Astrocyte of the spinal cord (primary cell): ENCODE measurements around the gene BCL3.
"Not testable (repeated sequence)": the region's sequence is repeated elsewhere in the genome, so short reads cannot be mapped to it uniquely, and the experiment has no call there.

Experiments used
- DNase-seq: peaks from one replicate; pipeline ENCODE4 v3.0.0; 2011; ENCODE audit warnings: low read depth, low spot score
- H3K4me3 ChIP-seq: 2 replicates; pipeline ENCODE4 v1.5.1; 2011; ENCODE audit warnings: low read depth, mild to moderate bottlenecking, low read length, moderate library complexity
- in situ Hi-C: cut with HindIII; loops from 2 replicates; pipeline ENCODE4 v1.10.0; 2017; ENCODE audit warnings: low sequenced_read_pairs
- TF ChIP-seq, protein P1 (sequence below): IDR thresholded peaks from 2 replicates; pipeline ENCODE4 v1.5.1; 2012; ENCODE audit warnings: low read depth, mild to moderate bottlenecking, low read length, inconsistent platforms

BCL3 gene

GRCh38 chr19:44705502-44706010 is 43.0 kb upstream of the BCL3 start:
- TF ChIP-seq, protein P1, sequence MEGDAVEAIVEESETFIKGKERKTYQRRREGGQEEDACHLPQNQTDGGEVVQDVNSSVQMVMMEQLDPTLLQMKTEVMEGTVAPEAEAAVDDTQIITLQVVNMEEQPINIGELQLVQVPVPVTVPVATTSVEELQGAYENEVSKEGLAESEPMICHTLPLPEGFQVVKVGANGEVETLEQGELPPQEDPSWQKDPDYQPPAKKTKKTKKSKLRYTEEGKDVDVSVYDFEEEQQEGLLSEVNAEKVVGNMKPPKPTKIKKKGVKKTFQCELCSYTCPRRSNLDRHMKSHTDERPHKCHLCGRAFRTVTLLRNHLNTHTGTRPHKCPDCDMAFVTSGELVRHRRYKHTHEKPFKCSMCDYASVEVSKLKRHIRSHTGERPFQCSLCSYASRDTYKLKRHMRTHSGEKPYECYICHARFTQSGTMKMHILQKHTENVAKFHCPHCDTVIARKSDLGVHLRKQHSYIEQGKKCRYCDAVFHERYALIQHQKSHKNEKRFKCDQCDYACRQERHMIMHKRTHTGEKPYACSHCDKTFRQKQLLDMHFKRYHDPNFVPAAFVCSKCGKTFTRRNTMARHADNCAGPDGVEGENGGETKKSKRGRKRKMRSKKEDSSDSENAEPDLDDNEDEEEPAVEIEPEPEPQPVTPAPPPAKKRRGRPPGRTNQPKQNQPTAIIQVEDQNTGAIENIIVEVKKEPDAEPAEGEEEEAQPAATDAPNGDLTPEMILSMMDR, result no peak
- H3K4me3 ChIP-seq, result no peak overlapping the region
- in situ Hi-C loops, result no loop called here

GRCh38 chr19:44706506-44707236 is 41.8 kb upstream of the BCL3 start:
- in situ Hi-C loops, result no loop called here
- no peak for DNase-seq

More at GRCh38 chr19:44705502-44706010, 43.0 kb upstream of the BCL3 start:
- no peak for DNase-seq

GRCh38 chr19:44707794-44708193 is 40.7 kb upstream of the BCL3 start:
- H3K4me3 ChIP-seq, result no peak overlapping the region
- no peak for DNase-seq
- in situ Hi-C loops, result no loop called here
- TF ChIP-seq, protein P1, result no peak

More at GRCh38 chr19:44706506-44707236, 41.8 kb upstream of the BCL3 start:
- H3K4me3 ChIP-seq, result no peak overlapping the region
- TF ChIP-seq, protein P1, result no peak

DNA sequence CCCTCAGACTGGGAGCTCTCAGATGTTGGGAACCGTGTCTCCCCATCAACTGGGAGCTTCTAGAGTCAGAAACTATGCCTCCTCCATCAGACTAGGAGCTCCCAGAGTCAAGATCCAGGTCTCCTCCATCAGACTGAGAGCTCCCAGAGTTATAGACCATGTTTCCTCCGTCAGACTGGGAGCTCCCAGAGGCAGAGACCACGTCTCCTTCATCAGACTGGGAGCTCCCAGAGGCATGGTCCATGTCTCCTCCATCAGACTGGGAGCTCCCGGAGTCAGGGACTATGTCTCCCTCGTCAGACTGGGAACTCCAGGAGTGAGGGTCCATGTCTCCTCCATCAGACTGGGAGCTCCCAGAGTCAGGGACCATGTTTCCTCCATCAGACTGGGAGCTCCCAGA is 39.6 kb upstream of the BCL3 start:
- H3K4me3 ChIP-seq, result no peak overlapping the region
- no peak for DNase-seq
- in situ Hi-C loops, result no loop called here
- TF ChIP-seq, protein P1, result no peak

- H3K4me3 ChIP-seq, DNase-seq, in situ Hi-C loops: not testable (repeated sequence)
These were observed 38.9 kb upstream of the BCL3 start for GRCh38 chr19:44709434-44710266.

DNA sequence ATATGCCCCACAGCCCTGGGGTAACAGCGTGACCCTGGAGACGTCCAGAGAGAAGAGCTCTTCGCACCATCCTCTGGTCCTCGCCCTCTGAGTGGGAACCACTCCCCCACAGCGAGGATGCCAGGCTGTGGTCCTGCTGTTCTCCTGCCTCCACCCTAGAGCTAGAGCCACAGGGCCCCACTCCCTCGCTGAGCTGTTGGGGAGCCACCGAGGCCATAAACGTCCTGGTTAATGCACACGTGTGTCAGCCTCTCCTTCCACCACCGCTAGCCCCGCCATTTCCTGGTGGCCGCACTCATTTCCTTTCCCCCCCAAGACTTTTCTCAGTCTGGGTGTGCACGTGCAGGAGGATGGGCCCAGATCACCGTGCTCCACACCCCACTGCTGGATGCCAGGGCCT is 38.0 kb upstream of the BCL3 start:
- no peak for DNase-seq
- in situ Hi-C loops, result no loop called here
- no peak overlapping the region for H3K4me3 ChIP-seq
- TF ChIP-seq, protein P1, result no peak
